HG03439 (cell line): ENCODE results near the gene ZNF335.
"Not testable (repeated sequence)": the region's sequence is repeated elsewhere in the genome, so short reads cannot be mapped to it uniquely, and the experiment has no call there.

Experiments used
- ATAC-seq: cut with Tn5 transposase; IDR thresholded peaks from one replicate; pipeline ENCODE4 v1.9.1; 2021; ENCODE audit warnings: mild to moderate bottlenecking, moderate library complexity; ENCODE audit not compliant: unreplicated experiment

ZNF335 gene

GRCh38 chr20:46001498-46001897 is 29.5 kb upstream of the ZNF335 start:
- no peak for ATAC-seq

DNA sequence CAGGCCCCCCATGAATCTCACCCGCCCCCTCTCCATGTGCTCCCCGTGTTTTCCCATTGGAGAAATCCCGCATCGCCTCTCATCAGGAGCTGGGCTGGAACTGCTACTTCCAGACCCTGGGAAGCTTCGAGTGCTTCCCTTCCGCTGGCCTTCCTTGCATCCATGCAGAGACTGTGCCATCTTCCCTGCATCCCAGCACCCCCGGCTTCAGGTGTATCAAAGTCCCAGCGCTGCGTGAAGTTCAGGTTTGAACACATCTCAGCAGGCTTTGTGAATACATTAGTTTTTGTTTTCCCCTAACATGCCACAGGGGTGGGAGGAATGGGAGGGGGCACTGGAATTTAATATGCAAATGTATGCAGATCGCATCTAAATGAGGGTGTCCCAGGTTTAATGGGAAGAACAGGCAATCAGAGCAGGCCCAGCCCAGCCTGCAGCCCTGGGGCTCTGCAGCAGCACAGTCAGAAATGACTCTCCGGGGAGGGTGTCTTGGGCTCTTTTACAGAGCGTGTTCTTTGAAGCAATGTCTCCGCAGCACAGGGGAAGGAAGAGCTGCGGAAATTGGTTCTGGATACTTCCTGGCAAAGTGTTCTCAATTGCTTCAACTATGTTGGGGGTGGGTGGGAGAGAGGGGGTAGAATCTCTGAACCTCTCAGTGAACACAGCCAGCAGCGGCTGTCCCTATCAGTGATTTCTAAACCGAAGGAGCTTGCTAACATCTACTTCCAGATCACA is 28.4 kb upstream of the ZNF335 start:
- no peak for ATAC-seq

DNA sequence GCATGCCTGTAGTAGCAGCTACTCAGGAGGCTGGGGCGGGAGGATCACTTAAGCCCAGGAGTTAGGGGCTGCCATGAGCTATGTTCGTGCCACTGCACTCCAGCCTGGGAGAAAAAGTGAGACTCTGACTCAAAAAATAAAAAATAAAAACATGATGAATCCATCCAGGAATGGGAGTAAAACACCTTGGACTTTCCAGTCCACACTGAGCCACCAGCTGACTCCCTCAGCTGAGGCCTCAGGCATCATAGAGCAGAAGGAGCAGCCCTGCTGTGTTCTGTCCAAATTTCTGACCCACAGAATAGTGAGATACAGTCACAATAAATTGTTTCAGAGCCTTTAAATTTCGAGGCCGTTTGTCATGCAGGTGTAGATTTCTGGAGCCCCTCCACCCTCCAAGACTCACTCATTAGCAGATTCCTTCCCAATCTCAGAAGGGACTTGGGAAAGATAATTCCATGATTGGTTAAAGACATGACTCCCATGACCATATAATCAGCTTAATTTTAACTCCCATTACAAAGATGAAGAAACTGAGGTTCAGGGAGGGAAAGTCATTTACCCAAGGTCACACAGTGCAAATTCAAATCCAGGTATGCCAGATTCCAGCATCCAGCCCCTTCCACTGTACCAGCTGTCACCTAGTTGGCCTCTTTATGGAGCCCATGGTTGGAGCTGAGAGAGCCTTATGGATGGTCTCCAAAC is 27.7 kb upstream of the ZNF335 start:
- no peak for ATAC-seq

DNA sequence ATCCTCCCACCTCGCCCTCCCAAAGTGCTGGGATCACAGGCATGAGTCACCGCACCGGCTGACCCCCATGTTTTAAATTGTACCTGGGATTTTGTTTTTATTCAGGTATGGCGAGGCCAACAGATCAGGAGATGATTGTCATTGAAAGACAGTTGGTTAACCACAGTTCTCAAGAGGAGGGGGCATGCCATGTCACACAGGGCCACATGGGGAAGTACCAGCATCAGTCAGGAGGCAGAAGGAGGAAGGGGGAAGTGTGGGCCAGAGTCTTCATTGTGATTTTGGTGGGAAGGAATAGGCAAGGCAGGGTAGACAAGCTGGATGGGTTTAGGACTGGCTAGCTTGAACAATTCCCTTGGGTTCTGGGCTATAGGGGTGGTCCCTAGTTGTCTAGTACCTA is 26.8 kb upstream of the ZNF335 start:
- no peak for ATAC-seq

DNA sequence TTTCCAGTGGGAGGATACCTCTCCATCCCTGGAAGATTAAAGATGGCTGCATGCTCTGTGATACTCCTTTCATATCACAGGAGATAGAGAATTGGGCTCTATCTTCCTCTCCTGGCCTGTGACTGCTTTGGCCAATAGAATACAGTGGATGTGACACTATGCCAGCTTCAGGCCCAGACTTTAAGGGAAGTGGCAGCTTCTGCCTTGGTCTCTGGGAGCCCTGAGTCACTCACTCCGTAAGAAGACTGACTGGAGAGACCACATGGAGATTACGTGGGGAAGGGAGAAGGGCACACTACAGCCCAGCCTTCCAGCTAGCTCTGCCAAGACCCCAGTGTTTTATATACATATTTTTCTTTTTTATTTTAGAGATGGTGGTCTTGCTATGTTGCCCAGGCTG is 26.3 kb upstream of the ZNF335 start:
- no peak for ATAC-seq

DNA sequence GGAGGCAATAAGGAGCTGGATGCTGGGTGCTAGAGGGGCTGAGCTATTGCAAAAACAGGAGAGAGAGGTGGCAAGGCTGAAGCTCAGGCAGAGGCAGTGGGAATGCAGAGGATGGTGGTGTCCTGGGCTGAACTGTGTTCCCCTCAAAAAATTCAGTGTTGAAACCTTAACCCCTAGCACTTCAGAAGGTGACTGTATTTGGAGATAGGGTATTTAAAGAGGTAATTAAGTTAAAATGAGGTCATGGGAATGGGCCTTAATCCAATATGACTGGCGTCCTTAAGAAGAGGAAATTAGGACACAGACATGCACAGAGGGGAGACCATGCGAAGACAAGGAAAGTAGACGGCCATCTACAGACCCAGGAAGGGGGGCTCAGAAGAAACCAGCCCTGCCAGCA is 25.2 kb upstream of the ZNF335 start:
- no peak for ATAC-seq

- not testable (repeated sequence) for ATAC-seq
Observed at GRCh38 chr20:45995495-45996097, 23.6 kb upstream of the ZNF335 start.

GRCh38 chr20:45994761-45995493 is 22.9 kb upstream of the ZNF335 start:
- ATAC-seq = no peak

- ATAC-seq = no peak
Observed at GRCh38 chr20:45993197-45993951, 21.4 kb upstream of the ZNF335 start.

DNA sequence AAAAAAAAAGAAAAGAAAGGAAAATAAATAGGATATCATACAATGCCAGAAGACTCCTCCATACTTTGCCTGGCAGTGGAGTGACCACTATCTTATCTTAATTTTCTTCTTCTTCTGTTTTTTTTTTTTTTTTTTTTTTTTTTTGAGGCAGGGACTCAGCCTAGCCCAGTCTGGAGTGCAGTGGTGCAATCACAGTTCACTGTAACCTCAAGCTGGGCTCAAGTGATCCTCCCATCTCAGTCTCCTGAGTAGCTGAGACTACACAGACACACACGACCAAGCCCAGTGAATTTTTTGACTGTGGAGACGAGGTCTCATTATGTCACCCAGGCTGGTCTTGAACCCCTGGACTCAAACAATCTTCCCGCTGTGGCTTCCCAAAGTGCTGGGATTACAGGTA is 19.6 kb upstream of the ZNF335 start:
- no peak for ATAC-seq

GRCh38 chr20:45988830-45989229 is 16.8 kb upstream of the ZNF335 start:
- not testable (repeated sequence) for ATAC-seq

DNA sequence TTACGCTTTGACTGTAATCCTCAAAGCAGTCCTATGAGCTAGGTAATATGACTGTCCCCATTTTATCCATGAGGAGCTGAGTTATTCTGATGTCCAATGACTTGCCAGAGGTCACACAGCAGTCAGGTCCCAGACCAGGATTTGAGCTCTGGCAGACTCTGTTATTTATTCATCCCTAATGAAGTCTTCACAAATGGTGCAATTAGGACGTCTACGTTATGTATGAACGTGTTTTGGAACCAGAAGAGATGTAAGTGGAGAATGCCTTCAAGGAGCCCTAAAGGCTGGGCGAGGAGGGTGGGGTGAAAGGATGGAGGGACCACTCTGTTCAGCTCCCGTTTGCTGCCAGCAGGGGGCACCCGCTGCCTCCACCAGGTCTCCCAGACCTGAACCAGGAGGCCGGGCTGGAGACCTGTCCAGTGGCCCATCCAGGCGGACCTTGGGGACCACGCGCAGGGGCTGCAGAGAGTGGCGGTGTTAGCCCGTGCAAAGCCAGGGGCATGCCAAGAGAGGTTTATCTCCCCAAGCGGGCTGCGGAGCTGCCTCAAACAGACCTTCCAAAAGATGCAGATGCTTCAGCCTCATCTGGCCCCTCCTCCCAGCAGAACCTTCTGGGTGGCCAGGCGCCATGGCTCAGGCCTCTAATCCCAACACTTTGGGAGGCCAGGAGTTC is 15.2 kb upstream of the ZNF335 start:
- no peak for ATAC-seq

DNA sequence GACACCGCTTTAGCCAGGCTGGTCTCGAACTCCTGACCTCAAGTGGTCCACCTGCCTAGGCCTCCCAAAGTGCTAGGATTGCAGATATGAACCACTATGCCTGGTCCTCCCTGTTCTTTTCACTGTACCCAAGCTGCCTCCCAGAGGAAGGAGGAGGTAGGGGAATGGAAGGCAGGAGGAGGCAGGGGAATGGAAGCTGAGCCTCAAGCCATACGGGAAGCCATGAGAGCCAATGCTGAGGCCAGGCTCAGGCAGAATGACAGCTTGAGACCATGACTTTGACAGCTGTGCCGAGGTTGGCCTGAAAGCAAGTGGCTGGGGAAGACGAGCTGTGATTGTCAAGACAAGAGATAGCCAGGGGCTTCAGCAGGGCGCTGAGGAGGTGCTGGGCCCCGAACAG is 13.6 kb upstream of the ZNF335 start:
- ATAC-seq = no peak

DNA sequence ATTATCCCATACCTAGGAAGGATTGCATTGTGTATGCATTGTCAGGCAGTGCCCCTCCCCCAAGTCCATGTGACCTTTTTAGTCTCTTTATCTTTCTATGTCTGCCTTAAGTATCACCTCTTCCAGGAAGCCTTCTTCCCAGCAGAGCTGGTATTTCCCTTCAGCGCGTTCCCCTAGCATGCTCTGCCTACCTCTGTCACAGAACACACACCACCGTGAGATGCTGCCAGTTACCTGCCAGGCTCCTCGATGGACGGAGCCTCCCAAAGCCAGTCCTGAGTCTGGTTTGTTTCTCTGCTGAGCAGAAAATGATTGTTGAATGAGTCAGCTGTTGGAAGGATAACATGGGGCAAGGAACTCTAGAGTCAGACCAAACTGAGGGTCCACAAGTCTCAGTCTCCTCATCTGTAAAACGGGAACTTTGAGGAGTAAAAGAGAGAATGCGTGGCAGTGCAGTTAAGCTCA is 11.3 kb upstream of the ZNF335 start:
- no peak for ATAC-seq

GRCh38 chr20:45981261-45981660 is 9.3 kb upstream of the ZNF335 start:
- no peak for ATAC-seq

DNA sequence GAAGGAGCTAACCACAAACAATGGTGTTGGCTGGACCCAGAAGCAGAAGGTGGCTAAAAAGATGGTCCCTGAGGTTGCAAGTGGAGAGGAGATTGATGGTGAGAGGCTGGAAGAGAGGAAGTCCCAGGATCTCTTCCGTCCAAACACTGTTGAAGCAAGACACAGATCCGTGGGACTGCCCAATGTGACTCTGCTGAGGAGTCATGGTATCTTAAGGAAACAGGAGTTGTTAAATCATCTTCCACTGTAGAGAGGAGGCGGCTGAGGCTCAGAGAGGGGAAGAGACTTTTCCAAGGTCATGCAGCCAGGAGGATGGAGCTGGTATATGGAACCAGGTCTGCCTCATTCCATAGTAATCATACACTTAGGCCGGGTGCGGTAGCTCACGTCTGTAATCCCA is 4.1 kb upstream of the ZNF335 start:
- ATAC-seq = no peak

DNA sequence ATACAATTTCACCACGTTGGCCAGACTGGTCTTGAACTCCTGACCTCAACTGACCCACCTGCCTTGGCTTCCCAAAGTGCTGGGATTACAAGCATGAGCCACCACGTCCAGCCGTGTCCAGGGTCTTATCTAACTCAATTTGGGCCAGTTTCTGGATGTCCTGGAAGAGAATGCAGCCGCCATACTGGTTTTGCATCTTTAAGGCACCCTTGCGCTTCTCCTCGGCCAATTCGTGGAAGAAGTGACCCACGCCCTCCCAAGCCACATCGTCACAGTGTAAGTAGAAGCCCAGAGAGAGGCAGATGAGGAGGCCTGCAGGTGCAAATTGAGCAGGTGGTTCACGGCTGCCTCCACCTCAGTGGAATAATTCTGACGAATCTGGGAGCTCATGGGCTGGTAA is 3.7 kb upstream of the ZNF335 start:
- ATAC-seq = no peak

GRCh38 chr20:45974896-45975565 is 3.0 kb upstream of the ZNF335 start:
- no peak for ATAC-seq

DNA sequence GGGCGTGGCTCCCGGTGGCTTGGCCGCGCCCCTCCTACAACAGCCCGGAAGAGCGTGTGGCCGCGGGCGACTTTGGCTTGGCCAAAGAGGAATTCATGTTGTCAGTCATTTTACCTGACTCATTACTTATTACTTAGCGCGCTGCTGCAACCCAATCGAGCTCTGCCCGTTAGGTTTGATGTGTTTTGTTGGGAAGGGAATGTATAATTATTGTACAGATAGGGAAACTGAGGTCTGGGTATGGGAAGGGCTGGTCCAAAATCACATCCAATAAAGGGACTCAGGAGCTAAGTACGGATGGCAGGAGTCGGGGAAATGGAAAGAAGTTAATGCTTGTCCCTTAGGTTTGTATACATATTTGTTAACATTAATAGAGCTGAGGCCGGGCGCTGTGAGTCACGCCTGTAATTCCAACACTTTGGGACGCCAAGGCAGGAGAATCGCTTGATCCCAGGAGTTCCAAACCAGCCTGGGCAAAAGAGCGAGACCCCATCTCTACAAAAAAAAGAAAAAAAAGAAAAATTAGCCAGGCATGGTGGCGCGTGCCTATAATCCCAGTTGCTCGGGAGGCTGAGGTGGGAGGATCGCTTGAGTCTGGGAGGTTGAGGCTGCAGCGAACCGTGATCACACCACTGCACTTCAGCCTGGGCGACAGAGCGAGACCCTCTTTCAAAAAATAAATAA is 639 bp upstream of the ZNF335 start:
- ATAC-seq = no peak
